Measurements from ENCODE around the gene RAB27A.

Gene RAB27A

DNA sequence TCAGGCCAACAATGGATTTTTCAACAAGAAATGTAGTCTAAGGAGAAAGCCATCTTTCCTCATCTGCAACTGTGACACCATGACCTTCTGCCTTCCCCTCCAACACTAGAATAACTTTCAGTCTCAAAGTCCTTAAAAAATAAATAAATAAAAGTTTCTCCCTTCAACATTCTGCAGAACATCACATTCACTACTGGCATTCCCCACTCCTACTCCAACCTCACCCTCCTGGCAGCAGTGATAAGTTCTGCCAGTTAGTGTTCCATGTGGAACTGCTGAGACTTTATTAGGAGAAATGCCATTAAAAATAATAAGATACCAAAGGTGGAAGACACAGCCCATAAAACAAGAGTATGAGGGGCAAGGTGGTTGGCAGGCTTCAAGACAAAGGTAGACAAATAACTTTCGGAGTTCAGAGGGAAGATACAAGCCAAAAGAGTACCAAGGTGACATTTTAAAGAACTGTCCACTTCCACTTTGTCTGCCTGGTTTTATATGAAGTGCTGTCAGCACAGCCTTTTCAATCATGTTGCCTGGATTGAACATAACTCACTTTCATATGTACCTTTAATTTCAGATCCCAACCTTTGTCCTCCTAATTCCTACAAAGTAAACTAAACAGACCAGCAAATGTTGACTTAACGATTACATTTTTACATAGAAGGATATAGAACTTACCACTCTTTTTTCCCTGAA lies 55.4 kb downstream of the RAB27A start:
- H3K4me1 ChIP-seq (ENCODE audit: control insufficient read depth, insufficient read depth, low read length): no peaks in the 10 kb centered on the region
- no peaks in the 10 kb centered on the region for H3K27me3 ChIP-seq (ENCODE audit: control insufficient read depth, insufficient read depth, low read length)
- H3K4me3 ChIP-seq (ENCODE audit: low read depth, low read length): no peak overlapping the region
- H3K9me3 ChIP-seq (ENCODE audit: control insufficient read depth, insufficient read depth, low read length): no peaks in the 10 kb centered on the region
- no peak overlapping the region for H3K9ac ChIP-seq (ENCODE audit: low read depth, low read length)
- no peaks in the 10 kb centered on the region for H3K36me3 ChIP-seq (ENCODE audit: control insufficient read depth, insufficient read depth, low read length)

GRCh38 chr15:55231455-55231854 lies 58.2 kb downstream of the RAB27A start:
- no peak overlapping the region for H3K9ac ChIP-seq (ENCODE audit: low read depth, low read length)
- no peaks in the 10 kb centered on the region for H3K9me3 ChIP-seq (ENCODE audit: control insufficient read depth, insufficient read depth, low read length)
- H3K4me3 ChIP-seq (ENCODE audit: low read depth, low read length): no peak overlapping the region
- H3K27me3 ChIP-seq (ENCODE audit: control insufficient read depth, insufficient read depth, low read length): no peaks in the 10 kb centered on the region
- H3K36me3 ChIP-seq (ENCODE audit: control insufficient read depth, insufficient read depth, low read length): no peaks in the 10 kb centered on the region
- no peaks in the 10 kb centered on the region for H3K4me1 ChIP-seq (ENCODE audit: control insufficient read depth, insufficient read depth, low read length)

DNA sequence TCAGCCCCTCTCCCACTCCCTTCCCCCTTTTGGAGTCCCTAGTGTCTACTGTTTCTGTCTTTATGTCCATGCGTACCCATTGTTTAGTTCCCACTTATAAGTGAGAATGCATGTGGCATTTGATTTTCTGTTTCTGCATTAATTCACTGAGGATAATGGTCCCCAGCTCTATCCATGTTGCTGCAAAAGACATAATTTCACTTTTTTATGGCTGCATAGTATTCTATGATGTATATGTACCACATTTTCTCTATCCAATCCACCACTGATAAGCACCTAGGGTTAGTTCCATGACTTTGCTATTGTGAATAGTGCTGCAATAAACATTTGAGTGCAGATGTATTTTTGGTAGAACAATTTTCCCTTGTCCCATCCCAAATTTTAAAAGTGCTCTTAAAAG lies 58.7 kb downstream of the RAB27A start:
- no peaks in the 10 kb centered on the region for H3K36me3 ChIP-seq (ENCODE audit: control insufficient read depth, insufficient read depth, low read length)
- H3K27me3 ChIP-seq (ENCODE audit: control insufficient read depth, insufficient read depth, low read length): no peaks in the 10 kb centered on the region
- H3K4me3 ChIP-seq (ENCODE audit: low read depth, low read length): no peak overlapping the region
- no peak overlapping the region for H3K9ac ChIP-seq (ENCODE audit: low read depth, low read length)
- no peaks in the 10 kb centered on the region for H3K4me1 ChIP-seq (ENCODE audit: control insufficient read depth, insufficient read depth, low read length)
- H3K9me3 ChIP-seq (ENCODE audit: control insufficient read depth, insufficient read depth, low read length): no peaks in the 10 kb centered on the region

GRCh38 chr15:55230051-55230670 lies 59.5 kb downstream of the RAB27A start:
- no peak overlapping the region for H3K4me3 ChIP-seq (ENCODE audit: low read depth, low read length)
- no peak overlapping the region for H3K9ac ChIP-seq (ENCODE audit: low read depth, low read length)

DNA sequence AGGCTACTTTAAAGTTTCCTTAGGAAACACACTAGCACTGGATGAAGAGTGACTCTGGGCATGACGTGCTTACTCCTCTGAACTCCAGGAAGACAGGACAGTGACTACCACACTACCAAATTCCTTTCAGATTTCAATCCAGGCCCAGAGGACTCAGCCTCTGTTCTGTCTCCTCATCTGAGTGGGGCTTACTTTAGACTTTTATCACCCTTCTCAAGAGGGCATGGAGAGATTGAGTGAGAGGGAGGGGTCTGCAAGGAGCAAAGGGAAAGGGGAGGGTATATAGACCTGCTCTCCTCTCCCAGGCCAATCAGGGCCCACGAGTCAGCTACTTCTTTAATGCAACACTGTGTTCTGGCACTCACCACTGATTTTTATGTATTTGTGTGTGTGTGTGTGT lies 63.5 kb downstream of the RAB27A start:
- Histone ChIP-seq H3K36me3 (ENCODE audit: control insufficient read depth, insufficient read depth, low read length) (no peaks in the 10 kb centered on the region), H3K9me3 (ENCODE audit: control insufficient read depth, insufficient read depth, low read length) (no peaks in the 10 kb centered on the region), H3K4me1 (ENCODE audit: control insufficient read depth, insufficient read depth, low read length) (peaks cover 2% of the 10 kb centered on the region), H3K4me3 (ENCODE audit: low read depth, low read length) (no peak overlapping the region), H3K9ac (ENCODE audit: low read depth, low read length) (no peak overlapping the region), H3K27me3 (ENCODE audit: control insufficient read depth, insufficient read depth, low read length) (no peaks in the 10 kb centered on the region)

More at GRCh38 chr15:55230051-55230670, 59.5 kb downstream of the RAB27A start:
- Histone ChIP-seq H3K9me3 (ENCODE audit: control insufficient read depth, insufficient read depth, low read length) (no peaks in the 10 kb centered on the region), H3K36me3 (ENCODE audit: control insufficient read depth, insufficient read depth, low read length) (no peaks in the 10 kb centered on the region), H3K27me3 (ENCODE audit: control insufficient read depth, insufficient read depth, low read length) (no peaks in the 10 kb centered on the region), H3K4me1 (ENCODE audit: control insufficient read depth, insufficient read depth, low read length) (no peaks in the 10 kb centered on the region)

DNA sequence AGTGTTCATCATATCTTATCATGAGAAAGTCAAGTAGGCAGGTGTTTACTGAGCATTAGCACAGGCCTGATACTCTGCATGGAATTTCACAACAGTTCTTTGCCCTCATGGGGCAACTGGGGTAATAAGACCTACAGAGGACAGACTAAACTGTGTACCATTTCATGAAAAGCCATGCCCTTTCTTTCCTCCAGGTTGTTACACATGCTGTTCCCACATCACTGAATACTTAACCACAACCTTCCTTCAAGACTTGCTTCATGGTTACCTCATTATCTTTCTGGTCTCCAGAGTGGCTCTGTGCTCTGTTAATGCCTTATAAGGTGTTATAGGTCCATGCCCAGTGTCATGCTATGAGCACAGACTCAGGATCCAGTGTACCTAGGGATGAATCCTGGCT lies 64.7 kb downstream of the RAB27A start:
- Histone ChIP-seq H3K36me3 (ENCODE audit: control insufficient read depth, insufficient read depth, low read length) (no peaks in the 10 kb centered on the region), H3K4me3 (ENCODE audit: low read depth, low read length) (no peak overlapping the region), H3K27me3 (ENCODE audit: control insufficient read depth, insufficient read depth, low read length) (no peaks in the 10 kb centered on the region), H3K9ac (ENCODE audit: low read depth, low read length) (no peak overlapping the region), H3K9me3 (ENCODE audit: control insufficient read depth, insufficient read depth, low read length) (no peaks in the 10 kb centered on the region), H3K4me1 (ENCODE audit: control insufficient read depth, insufficient read depth, low read length) (peaks cover 7% of the 10 kb centered on the region)

DNA sequence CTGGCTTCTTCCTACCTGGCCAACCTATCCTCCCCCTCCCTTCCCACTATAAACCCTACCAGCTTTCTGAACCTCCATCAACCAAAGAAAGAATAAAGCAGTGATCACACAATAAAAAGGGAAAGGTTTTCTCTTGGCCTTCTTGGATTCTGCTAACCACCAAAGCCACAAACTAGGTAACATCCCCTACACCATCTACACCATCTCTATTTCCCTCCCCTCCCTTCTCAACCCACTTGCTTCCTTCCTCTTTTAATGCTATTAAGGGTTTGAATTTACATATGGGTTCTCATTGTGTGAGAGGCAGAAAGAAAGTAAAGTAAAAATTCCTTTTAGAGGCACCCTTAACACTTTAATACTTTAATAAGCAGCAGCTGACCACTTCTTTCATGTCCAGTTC lies 67.0 kb downstream of the RAB27A start:
- Histone ChIP-seq H3K27me3 (ENCODE audit: control insufficient read depth, insufficient read depth, low read length) (no peaks in the 10 kb centered on the region), H3K36me3 (ENCODE audit: control insufficient read depth, insufficient read depth, low read length) (no peaks in the 10 kb centered on the region), H3K9ac (ENCODE audit: low read depth, low read length) (no peak overlapping the region), H3K4me3 (ENCODE audit: low read depth, low read length) (no peak overlapping the region), H3K4me1 (ENCODE audit: control insufficient read depth, insufficient read depth, low read length) (peaks cover 7% of the 10 kb centered on the region), H3K9me3 (ENCODE audit: control insufficient read depth, insufficient read depth, low read length) (no peaks in the 10 kb centered on the region)

- Histone ChIP-seq H3K4me1 (ENCODE audit: control insufficient read depth, insufficient read depth, low read length) (peaks cover 7% of the 10 kb centered on the region), H3K36me3 (ENCODE audit: control insufficient read depth, insufficient read depth, low read length) (no peaks in the 10 kb centered on the region), H3K4me3 (ENCODE audit: low read depth, low read length) (no peak overlapping the region), H3K9ac (ENCODE audit: low read depth, low read length) (no peak overlapping the region), H3K9me3 (ENCODE audit: control insufficient read depth, insufficient read depth, low read length) (no peaks in the 10 kb centered on the region), H3K27me3 (ENCODE audit: control insufficient read depth, insufficient read depth, low read length) (no peaks in the 10 kb centered on the region)
These were observed 68.3 kb downstream of the RAB27A start for GRCh38 chr15:55221090-55222011.

GRCh38 chr15:55220606-55221005 lies 69.0 kb downstream of the RAB27A start:
- H3K9ac ChIP-seq (ENCODE audit: low read depth, low read length): no peak overlapping the region
- no peaks in the 10 kb centered on the region for H3K36me3 ChIP-seq (ENCODE audit: control insufficient read depth, insufficient read depth, low read length)
- no peaks in the 10 kb centered on the region for H3K27me3 ChIP-seq (ENCODE audit: control insufficient read depth, insufficient read depth, low read length)
- H3K4me1 ChIP-seq (ENCODE audit: control insufficient read depth, insufficient read depth, low read length): peaks cover 7% of the 10 kb centered on the region
- no peak overlapping the region for H3K4me3 ChIP-seq (ENCODE audit: low read depth, low read length)
- no peaks in the 10 kb centered on the region for H3K9me3 ChIP-seq (ENCODE audit: control insufficient read depth, insufficient read depth, low read length)

GRCh38 chr15:55218056-55218455 lies 71.6 kb downstream of the RAB27A start:
- Histone ChIP-seq H3K9ac (ENCODE audit: low read depth, low read length) (no peak overlapping the region), H3K9me3 (ENCODE audit: control insufficient read depth, insufficient read depth, low read length) (no peaks in the 10 kb centered on the region), H3K4me1 (ENCODE audit: control insufficient read depth, insufficient read depth, low read length) (peaks cover 7% of the 10 kb centered on the region), H3K4me3 (ENCODE audit: low read depth, low read length) (no peak overlapping the region), H3K27me3 (ENCODE audit: control insufficient read depth, insufficient read depth, low read length) (no peaks in the 10 kb centered on the region), H3K36me3 (ENCODE audit: control insufficient read depth, insufficient read depth, low read length) (no peaks in the 10 kb centered on the region)

- Histone ChIP-seq H3K4me1 (ENCODE audit: control insufficient read depth, insufficient read depth, low read length) (no peaks in the 10 kb centered on the region), H3K9me3 (ENCODE audit: control insufficient read depth, insufficient read depth, low read length) (no peaks in the 10 kb centered on the region), H3K4me3 (ENCODE audit: low read depth, low read length) (no peak overlapping the region), H3K27me3 (ENCODE audit: control insufficient read depth, insufficient read depth, low read length) (no peaks in the 10 kb centered on the region), H3K36me3 (ENCODE audit: control insufficient read depth, insufficient read depth, low read length) (no peaks in the 10 kb centered on the region), H3K9ac (ENCODE audit: low read depth, low read length) (no peak overlapping the region)
These were observed 85.1 kb downstream of the RAB27A start for GRCh38 chr15:55204464-55204863.

All from iPS-15b (cell line).